ENCODE results near the gene MRPS30.

MRPS30 gene

GRCh38 chr5:44828719-44829118, 20.0 kb downstream of the MRPS30 start:
- no peak overlapping the region for H3K4me3 ChIP-seq (replicated peaks; ENCODE audit: low read depth, low read length)
- TF ChIP-seq, protein P1, sequence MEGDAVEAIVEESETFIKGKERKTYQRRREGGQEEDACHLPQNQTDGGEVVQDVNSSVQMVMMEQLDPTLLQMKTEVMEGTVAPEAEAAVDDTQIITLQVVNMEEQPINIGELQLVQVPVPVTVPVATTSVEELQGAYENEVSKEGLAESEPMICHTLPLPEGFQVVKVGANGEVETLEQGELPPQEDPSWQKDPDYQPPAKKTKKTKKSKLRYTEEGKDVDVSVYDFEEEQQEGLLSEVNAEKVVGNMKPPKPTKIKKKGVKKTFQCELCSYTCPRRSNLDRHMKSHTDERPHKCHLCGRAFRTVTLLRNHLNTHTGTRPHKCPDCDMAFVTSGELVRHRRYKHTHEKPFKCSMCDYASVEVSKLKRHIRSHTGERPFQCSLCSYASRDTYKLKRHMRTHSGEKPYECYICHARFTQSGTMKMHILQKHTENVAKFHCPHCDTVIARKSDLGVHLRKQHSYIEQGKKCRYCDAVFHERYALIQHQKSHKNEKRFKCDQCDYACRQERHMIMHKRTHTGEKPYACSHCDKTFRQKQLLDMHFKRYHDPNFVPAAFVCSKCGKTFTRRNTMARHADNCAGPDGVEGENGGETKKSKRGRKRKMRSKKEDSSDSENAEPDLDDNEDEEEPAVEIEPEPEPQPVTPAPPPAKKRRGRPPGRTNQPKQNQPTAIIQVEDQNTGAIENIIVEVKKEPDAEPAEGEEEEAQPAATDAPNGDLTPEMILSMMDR (IDR thresholded peaks at IDR 0.05; ENCODE audit: insufficient read depth, low read length, poor library complexity, severe bottlenecking) = no peak
- DNase-seq (ENCODE audit: extremely low read depth, insufficient read length) = no peak
- H3K27me3 ChIP-seq (replicated peaks; ENCODE audit: control insufficient read depth, insufficient read depth, low read length) = no peaks in the 10 kb centered on the region
- H3K36me3 ChIP-seq (ENCODE audit: control insufficient read depth, insufficient read depth, low read length) = no peaks in the 10 kb centered on the region

DNA sequence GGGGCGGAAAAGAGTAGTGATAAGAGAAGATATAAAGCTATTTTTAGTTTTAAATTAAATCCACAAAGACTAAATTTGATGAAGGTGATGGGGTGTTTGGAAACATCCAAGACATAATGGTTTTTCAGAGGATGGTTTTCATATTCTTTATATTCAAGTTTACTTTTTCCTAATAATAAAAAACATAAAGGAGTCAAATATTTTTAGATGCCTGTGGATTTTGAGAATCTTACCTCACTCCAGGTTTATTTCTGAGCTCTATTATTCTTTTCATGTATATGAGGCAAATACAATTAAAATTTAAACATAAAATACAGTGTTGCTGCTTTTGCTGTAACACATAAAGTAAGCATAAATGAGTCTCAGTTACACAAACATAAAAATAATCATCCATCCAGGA, 22.2 kb downstream of the MRPS30 start:
- no peak overlapping the region for H3K4me3 ChIP-seq (replicated peaks; ENCODE audit: low read depth, low read length)
- TF ChIP-seq, protein P1 (IDR thresholded peaks at IDR 0.05; ENCODE audit: insufficient read depth, low read length, poor library complexity, severe bottlenecking) = no peak
- H3K27me3 ChIP-seq (replicated peaks; ENCODE audit: control insufficient read depth, insufficient read depth, low read length) = no peaks in the 10 kb centered on the region
- H3K36me3 ChIP-seq (ENCODE audit: control insufficient read depth, insufficient read depth, low read length) = no peaks in the 10 kb centered on the region
- DNase-seq (ENCODE audit: extremely low read depth, insufficient read length) = no peak

DNA sequence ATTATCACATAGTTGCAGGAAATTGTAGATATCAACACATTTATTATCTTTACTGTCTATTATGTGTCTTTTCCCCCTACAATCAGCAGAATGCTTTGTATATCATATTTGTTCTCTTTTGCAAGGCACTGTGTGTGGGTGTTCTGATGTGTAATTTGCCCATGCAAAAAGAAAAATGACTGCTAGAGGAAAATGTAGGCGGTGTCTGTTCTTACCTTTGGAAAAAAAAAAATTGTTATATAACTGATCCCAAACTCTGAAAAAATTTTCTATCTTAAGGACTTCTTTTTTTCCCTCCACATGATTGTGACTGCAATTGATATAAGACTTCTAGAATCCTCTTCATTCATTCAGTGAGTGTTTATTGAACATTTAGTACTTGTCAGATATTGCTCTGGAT, 24.5 kb downstream of the MRPS30 start:
- TF ChIP-seq, protein P1 (IDR thresholded peaks at IDR 0.05; ENCODE audit: insufficient read depth, low read length, poor library complexity, severe bottlenecking) = no peak
- no peak for DNase-seq (ENCODE audit: extremely low read depth, insufficient read length)
- Histone ChIP-seq H3K4me3 (replicated peaks; ENCODE audit: low read depth, low read length) (no peak overlapping the region), H3K27me3 (replicated peaks; ENCODE audit: control insufficient read depth, insufficient read depth, low read length) (no peaks in the 10 kb centered on the region), H3K36me3 (ENCODE audit: control insufficient read depth, insufficient read depth, low read length) (no peaks in the 10 kb centered on the region)

GRCh38 chr5:44835693-44836092, 26.9 kb downstream of the MRPS30 start:
- H3K36me3 ChIP-seq (ENCODE audit: control insufficient read depth, insufficient read depth, low read length) = no peaks in the 10 kb centered on the region
- no peak for DNase-seq (ENCODE audit: extremely low read depth, insufficient read length)
- no peaks in the 10 kb centered on the region for H3K27me3 ChIP-seq (replicated peaks; ENCODE audit: control insufficient read depth, insufficient read depth, low read length)
- TF ChIP-seq, protein P1 (IDR thresholded peaks at IDR 0.05; ENCODE audit: insufficient read depth, low read length, poor library complexity, severe bottlenecking) = no peak
- no peak overlapping the region for H3K4me3 ChIP-seq (replicated peaks; ENCODE audit: low read depth, low read length)

DNA sequence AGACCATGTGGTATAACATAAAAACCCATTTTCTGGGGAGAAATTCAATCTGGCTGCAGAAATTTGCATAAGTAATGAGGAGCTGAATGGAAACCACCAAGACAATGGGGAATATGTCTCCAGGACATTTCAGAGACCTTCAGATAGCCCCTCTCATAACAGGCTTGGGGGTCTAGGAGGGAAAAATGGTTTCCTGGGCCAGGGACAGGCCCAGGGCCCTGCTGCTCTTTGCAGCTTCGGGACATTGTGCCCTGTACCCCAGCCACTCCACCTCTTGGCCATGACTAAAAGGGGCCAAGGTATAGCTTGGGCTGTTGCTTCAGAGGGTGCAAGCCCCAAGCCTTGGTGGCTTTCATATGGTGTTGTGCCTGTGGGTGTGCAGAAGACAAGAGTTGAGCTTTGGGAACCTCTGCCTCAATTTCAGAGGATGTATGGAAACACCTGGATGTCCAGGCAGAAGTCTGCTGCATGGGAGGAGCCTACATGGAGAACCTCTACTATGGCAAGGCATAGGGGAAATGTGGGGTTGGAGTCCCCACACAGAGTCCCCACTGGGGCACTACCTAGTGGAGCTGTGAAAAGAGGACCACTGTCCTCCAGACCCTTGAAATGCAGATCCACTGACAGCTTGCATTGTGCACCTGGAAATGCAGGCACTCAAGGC, 30.4 kb downstream of the MRPS30 start:
- Histone ChIP-seq H3K4me3 (replicated peaks; ENCODE audit: low read depth, low read length) (no peak overlapping the region), H3K36me3 (ENCODE audit: control insufficient read depth, insufficient read depth, low read length) (no peaks in the 10 kb centered on the region), H3K27me3 (replicated peaks; ENCODE audit: control insufficient read depth, insufficient read depth, low read length) (no peaks in the 10 kb centered on the region)
- TF ChIP-seq, protein P1 (IDR thresholded peaks at IDR 0.05; ENCODE audit: insufficient read depth, low read length, poor library complexity, severe bottlenecking) = no peak
- no peak for DNase-seq (ENCODE audit: extremely low read depth, insufficient read length)
